ENCODE measurements around the gene RNASET2. TPM values are rescaled to one million over a fixed set of nuclear protein-coding genes. Genes with fewer than 3 reads are reported as not detected.

The RNASET2 gene
- total RNA-seq, 1 donor from 2014 or later: 27.1 TPM

- no peak for TF ChIP-seq CTCF (IDR thresholded peaks at IDR 0.05)
- DNase-seq (ENCODE audit: low spot score): no peak
- Mint-ChIP-seq H3K27me3 (ENCODE audit: low read depth) (no peaks in the 10 kb centered on the region), H3K36me3 (ENCODE audit: low read depth) (no peaks in the 10 kb centered on the region), H3K9me3 (ENCODE audit: low read depth) (no peaks in the 10 kb centered on the region), H3K4me1 (ENCODE audit: low read depth) (no peaks in the 10 kb centered on the region), H3K4me3 (ENCODE audit: unreplicated experiment) (no peak overlapping the region), H3K27ac (ENCODE audit: unreplicated experiment) (no peak overlapping the region)
Measured at GRCh38 chr6:166934174-166934573, 22.2 kb downstream of the RNASET2 start.

- Mint-ChIP-seq H3K4me3 (ENCODE audit: unreplicated experiment) (no peak overlapping the region), H3K9me3 (ENCODE audit: low read depth) (no peaks in the 10 kb centered on the region), H3K27ac (ENCODE audit: unreplicated experiment) (no peak overlapping the region), H3K27me3 (ENCODE audit: low read depth) (no peaks in the 10 kb centered on the region), H3K4me1 (ENCODE audit: low read depth) (no peaks in the 10 kb centered on the region), H3K36me3 (ENCODE audit: low read depth) (no peaks in the 10 kb centered on the region)
- DNase-seq (ENCODE audit: low spot score): no peak
- TF ChIP-seq CTCF (IDR thresholded peaks at IDR 0.05): no peak
Measured at GRCh38 chr6:166933396-166933795, 23.0 kb downstream of the RNASET2 start.

GRCh38 chr6:166932616-166933015 is 23.7 kb downstream of the RNASET2 start:
- Mint-ChIP-seq H3K27me3 (ENCODE audit: low read depth) (no peaks in the 10 kb centered on the region), H3K27ac (ENCODE audit: unreplicated experiment) (no peak overlapping the region), H3K4me1 (ENCODE audit: low read depth) (no peaks in the 10 kb centered on the region), H3K36me3 (ENCODE audit: low read depth) (no peaks in the 10 kb centered on the region), H3K4me3 (ENCODE audit: unreplicated experiment) (no peak overlapping the region), H3K9me3 (ENCODE audit: low read depth) (no peaks in the 10 kb centered on the region)
- no peak for DNase-seq (ENCODE audit: low spot score)
- TF ChIP-seq CTCF (IDR thresholded peaks at IDR 0.05): no peak

- no peak for DNase-seq (ENCODE audit: low spot score)
Measured at GRCh38 chr6:166932116-166932515, 24.2 kb downstream of the RNASET2 start.

GRCh38 chr6:166931426-166931970 is 24.9 kb downstream of the RNASET2 start:
- Mint-ChIP-seq H3K4me1 (ENCODE audit: low read depth) (no peaks in the 10 kb centered on the region), H3K36me3 (ENCODE audit: low read depth) (peaks cover 2% of the 10 kb centered on the region), H3K4me3 (ENCODE audit: unreplicated experiment) (no peak overlapping the region), H3K9me3 (ENCODE audit: low read depth) (no peaks in the 10 kb centered on the region), H3K27ac (ENCODE audit: unreplicated experiment) (no peak overlapping the region), H3K27me3 (ENCODE audit: low read depth) (no peaks in the 10 kb centered on the region)
- TF ChIP-seq CTCF (IDR thresholded peaks at IDR 0.05): no peak
- no peak for DNase-seq (ENCODE audit: low spot score)

More at GRCh38 chr6:166932116-166932515, 24.2 kb downstream of the RNASET2 start:
- Mint-ChIP-seq H3K27me3 (ENCODE audit: low read depth) (no peaks in the 10 kb centered on the region), H3K27ac (ENCODE audit: unreplicated experiment) (no peak overlapping the region), H3K4me1 (ENCODE audit: low read depth) (no peaks in the 10 kb centered on the region), H3K4me3 (ENCODE audit: unreplicated experiment) (no peak overlapping the region), H3K36me3 (ENCODE audit: low read depth) (peaks cover under 1% of the 10 kb centered on the region), H3K9me3 (ENCODE audit: low read depth) (no peaks in the 10 kb centered on the region)
- TF ChIP-seq CTCF (IDR thresholded peaks at IDR 0.05): no peak

All from chondrocyte (in vitro differentiated cells).